DOHH2 (cell line): Measurements from ENCODE around the gene EEFSEC.

Source experiments
- H3F3A ChIP-seq: fragments of 200-600 bp; sonication (generic), shearing (Covaris generic); 2 replicates; pipeline ENCODE4 v1.6.0; 2016; ENCODE audit warnings: antibody characterized with exemption, mild to moderate bottlenecking; ENCODE audit not compliant: control insufficient read depth, insufficient read depth
- H3K27ac ChIP-seq: fragments of 200-600 bp; sonication (generic); 2 replicates; pipeline ENCODE4 v1.5.1; 2014; ENCODE audit warnings: low read depth, mild to moderate bottlenecking, low read length, moderate library complexity
- H3K27me3 ChIP-seq: fragments of 200-600 bp; sonication (generic); 2 replicates; pipeline ENCODE4 v1.6.1; 2014; ENCODE audit warnings: mild to moderate bottlenecking, low read length, mixed read lengths; ENCODE audit not compliant: control insufficient read depth
- H3K36me3 ChIP-seq: fragments of 200-600 bp; sonication (generic); 2 replicates; pipeline ENCODE4 v1.6.1; 2014; ENCODE audit warnings: mild to moderate bottlenecking, low read length, moderate library complexity, mixed read lengths; ENCODE audit not compliant: control insufficient read depth
- H3K4me1 ChIP-seq: fragments of 200-600 bp; sonication (generic); 2 replicates; pipeline ENCODE4 v1.6.1; 2014; ENCODE audit warnings: mild to moderate bottlenecking, low read length, mixed read lengths; ENCODE audit not compliant: control insufficient read depth
- H3K4me2 ChIP-seq: fragments of 200-600 bp; sonication (generic); 2 replicates; pipeline ENCODE4 v1.6.0; 2014; ENCODE audit warnings: mild to moderate bottlenecking, low read length, moderate library complexity
- H3K4me3 ChIP-seq: fragments of 200-600 bp; sonication (generic); 2 replicates; pipeline ENCODE4 v1.5.1; 2014; ENCODE audit warnings: mild to moderate bottlenecking, low read length, mixed read lengths
- H3K79me2 ChIP-seq: fragments of 200-600 bp; sonication (generic); 2 replicates; pipeline ENCODE4 v1.6.1; 2014; ENCODE audit warnings: mild to moderate bottlenecking, low read length, mixed read lengths; ENCODE audit not compliant: control insufficient read depth
- H3K9me2 ChIP-seq: fragments of 200-600 bp; sonication (generic); replicated peaks from 2 replicates; pipeline ENCODE4 v1.6.1; 2014; ENCODE audit warnings: mild to moderate bottlenecking, low read length, mixed read lengths; ENCODE audit not compliant: control insufficient read depth
- H3K9me3 ChIP-seq: fragments of 200-600 bp; sonication (generic); 2 replicates; pipeline ENCODE4 v1.6.1; 2014; ENCODE audit warnings: antibody characterized with exemption, low read length, mixed read lengths; ENCODE audit not compliant: control insufficient read depth, insufficient read depth
- H4K20me1 ChIP-seq: fragments of 200-600 bp; sonication (generic); 2 replicates; pipeline ENCODE4 v1.6.0; 2014; ENCODE audit warnings: low read depth, mild to moderate bottlenecking, antibody characterized with exemption, low read length, moderate library complexity; ENCODE audit not compliant: control insufficient read depth, insufficient read depth
- EZH2phosphoT487 ChIP-seq: fragments of 200-600 bp; sonication (generic); IDR thresholded peaks from 2 replicates; pipeline ENCODE4 v1.6.1; 2017; ENCODE audit warnings: borderline replicate concordance, mild to moderate bottlenecking, antibody characterized with exemption, low read length, moderate library complexity, mixed read lengths
- TF ChIP-seq, protein P1 (sequence below): fragments of 200-600 bp; sonication (generic); IDR thresholded peaks from one replicate; pipeline ENCODE4 v1.5.1; 2014; ENCODE audit warnings: antibody characterized with exemption, mild to moderate bottlenecking, low read depth, low read length; ENCODE audit not compliant: poor library complexity, severe bottlenecking

EEFSEC gene

DNA sequence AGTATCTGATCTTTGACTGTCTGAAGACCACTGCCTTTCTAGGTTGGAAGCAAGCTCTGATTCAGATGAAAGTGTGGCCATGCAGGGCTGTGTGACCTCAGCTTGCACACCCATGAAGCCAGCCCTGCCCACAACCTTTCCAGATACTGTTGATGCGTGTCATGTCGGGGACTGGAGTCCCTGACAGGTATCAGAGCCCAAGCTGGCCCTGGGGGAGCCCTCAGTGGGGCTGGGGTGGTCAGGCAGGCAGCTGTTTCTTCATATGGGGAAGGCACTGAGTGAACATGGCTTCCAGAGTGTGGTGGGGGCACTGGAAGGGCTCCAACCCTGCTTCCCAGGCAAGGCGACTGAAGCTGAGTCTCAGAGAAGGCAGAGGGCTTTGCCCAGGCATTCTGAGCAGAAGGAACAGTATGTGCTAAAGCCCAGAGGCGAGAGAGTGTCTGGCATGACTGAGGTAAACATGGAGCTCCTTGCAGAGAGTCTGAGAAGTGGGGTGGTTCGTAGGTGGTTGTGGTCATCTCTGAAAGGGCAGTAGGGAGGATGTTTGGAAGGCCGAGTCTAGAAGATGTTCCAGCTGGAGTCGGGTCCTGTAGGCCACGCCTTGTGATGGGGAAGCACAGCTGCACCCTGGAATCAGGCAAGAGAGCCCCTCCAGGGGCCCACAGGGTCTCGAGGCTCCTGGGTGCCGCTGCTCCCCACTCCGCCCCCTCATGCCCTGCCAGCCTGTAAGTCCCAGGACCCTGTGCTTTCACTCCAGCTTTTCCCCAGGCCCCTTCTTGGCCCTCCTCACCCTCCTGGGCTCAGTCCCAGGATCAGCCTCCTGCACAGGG, 122.2 kb downstream of the EEFSEC start:
- Histone ChIP-seq H3K9me3 (no peaks in the 10 kb centered on the region), H3K36me3 (no peaks in the 10 kb centered on the region), H3K4me2 (no peak overlapping the region), H3K4me1 (no peaks in the 10 kb centered on the region), H3F3A (no peaks in the 10 kb centered on the region), H3K27me3 (no peaks in the 10 kb centered on the region), H4K20me1 (no peaks in the 10 kb centered on the region), H3K4me3 (no peak overlapping the region), H3K9me2 (no peaks in the 10 kb centered on the region), H3K79me2 (no peaks in the 10 kb centered on the region), H3K27ac (no peak overlapping the region)
- TF ChIP-seq EZH2phosphoT487, result no peak
- TF ChIP-seq, protein P1, sequence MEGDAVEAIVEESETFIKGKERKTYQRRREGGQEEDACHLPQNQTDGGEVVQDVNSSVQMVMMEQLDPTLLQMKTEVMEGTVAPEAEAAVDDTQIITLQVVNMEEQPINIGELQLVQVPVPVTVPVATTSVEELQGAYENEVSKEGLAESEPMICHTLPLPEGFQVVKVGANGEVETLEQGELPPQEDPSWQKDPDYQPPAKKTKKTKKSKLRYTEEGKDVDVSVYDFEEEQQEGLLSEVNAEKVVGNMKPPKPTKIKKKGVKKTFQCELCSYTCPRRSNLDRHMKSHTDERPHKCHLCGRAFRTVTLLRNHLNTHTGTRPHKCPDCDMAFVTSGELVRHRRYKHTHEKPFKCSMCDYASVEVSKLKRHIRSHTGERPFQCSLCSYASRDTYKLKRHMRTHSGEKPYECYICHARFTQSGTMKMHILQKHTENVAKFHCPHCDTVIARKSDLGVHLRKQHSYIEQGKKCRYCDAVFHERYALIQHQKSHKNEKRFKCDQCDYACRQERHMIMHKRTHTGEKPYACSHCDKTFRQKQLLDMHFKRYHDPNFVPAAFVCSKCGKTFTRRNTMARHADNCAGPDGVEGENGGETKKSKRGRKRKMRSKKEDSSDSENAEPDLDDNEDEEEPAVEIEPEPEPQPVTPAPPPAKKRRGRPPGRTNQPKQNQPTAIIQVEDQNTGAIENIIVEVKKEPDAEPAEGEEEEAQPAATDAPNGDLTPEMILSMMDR, result no peak

DNA sequence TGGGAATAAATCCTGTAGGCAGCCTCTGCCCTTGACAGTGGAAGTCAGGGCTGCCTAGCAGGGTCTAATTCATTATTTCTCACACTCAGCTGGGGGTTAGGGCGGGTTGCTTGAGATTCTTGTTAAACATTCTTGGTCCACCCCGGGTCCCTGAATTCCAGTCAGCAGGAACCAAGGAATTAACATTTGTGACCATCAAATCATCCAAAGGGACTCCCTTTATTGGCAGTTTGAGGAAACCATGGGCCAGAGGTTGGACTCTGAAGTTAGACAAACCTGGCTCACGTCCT, 122.8 kb downstream of the EEFSEC start:
- no peaks in the 10 kb centered on the region for H3K27me3 ChIP-seq
- H3K4me3 ChIP-seq, result no peak overlapping the region
- H3K79me2 ChIP-seq, result no peaks in the 10 kb centered on the region
- no peaks in the 10 kb centered on the region for H3K36me3 ChIP-seq
- H3K4me2 ChIP-seq, result no peak overlapping the region
- no peaks in the 10 kb centered on the region for H3F3A ChIP-seq
- no peaks in the 10 kb centered on the region for H3K9me3 ChIP-seq
- no peaks in the 10 kb centered on the region for H4K20me1 ChIP-seq
- no peaks in the 10 kb centered on the region for H3K4me1 ChIP-seq
- H3K9me2 ChIP-seq, result no peaks in the 10 kb centered on the region
- TF ChIP-seq EZH2phosphoT487, result no peak
- TF ChIP-seq, protein P1, result no peak
- no peak overlapping the region for H3K27ac ChIP-seq

DNA sequence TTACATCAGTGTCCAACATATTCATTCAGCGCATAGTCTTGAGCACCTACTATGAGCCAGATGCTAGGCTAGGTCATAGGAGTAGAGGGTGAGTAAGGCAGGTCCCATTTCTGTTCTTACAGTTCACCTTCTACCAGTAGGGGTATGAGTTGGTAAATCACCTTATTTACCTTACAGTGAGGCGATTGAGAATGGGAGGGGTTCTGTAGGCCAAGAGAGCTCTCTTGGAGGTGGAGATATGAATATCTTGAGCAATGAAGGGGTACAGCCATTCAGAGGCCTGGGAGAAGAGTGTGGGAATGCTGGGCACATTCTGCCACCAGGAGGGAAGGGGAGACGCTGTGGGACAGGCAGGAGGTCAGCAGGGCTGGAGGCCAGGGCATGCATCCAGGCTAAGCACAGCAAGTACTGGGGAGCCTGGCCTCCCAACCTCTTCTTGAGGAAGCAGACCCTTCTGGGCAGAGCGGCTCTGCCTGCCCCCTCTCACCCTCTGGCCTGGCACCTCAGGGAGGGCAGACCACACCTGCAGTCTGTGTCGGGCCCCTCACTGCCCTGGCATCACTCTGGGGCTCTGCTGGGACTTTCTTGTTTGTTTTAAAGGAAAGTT, 123.4 kb downstream of the EEFSEC start:
- Histone ChIP-seq H3F3A (no peaks in the 10 kb centered on the region), H3K4me2 (no peak overlapping the region), H3K36me3 (no peaks in the 10 kb centered on the region), H3K9me3 (no peaks in the 10 kb centered on the region), H3K79me2 (no peaks in the 10 kb centered on the region), H3K4me3 (no peak overlapping the region), H3K27ac (no peak overlapping the region), H4K20me1 (no peaks in the 10 kb centered on the region), H3K9me2 (no peaks in the 10 kb centered on the region), H3K27me3 (no peaks in the 10 kb centered on the region), H3K4me1 (no peaks in the 10 kb centered on the region)
- TF ChIP-seq EZH2phosphoT487, result no peak
- TF ChIP-seq, protein P1, result no peak
